HG02943 (cell line): ENCODE data around the gene PAXX.

ENCODE experiments used
- ATAC-seq: cut with Tn5 transposase; IDR thresholded peaks from one replicate; pipeline ENCODE4 v1.9.1; 2021; ENCODE audit warnings: mild to moderate bottlenecking, low read depth, moderate library complexity; ENCODE audit not compliant: unreplicated experiment

The PAXX gene

DNA sequence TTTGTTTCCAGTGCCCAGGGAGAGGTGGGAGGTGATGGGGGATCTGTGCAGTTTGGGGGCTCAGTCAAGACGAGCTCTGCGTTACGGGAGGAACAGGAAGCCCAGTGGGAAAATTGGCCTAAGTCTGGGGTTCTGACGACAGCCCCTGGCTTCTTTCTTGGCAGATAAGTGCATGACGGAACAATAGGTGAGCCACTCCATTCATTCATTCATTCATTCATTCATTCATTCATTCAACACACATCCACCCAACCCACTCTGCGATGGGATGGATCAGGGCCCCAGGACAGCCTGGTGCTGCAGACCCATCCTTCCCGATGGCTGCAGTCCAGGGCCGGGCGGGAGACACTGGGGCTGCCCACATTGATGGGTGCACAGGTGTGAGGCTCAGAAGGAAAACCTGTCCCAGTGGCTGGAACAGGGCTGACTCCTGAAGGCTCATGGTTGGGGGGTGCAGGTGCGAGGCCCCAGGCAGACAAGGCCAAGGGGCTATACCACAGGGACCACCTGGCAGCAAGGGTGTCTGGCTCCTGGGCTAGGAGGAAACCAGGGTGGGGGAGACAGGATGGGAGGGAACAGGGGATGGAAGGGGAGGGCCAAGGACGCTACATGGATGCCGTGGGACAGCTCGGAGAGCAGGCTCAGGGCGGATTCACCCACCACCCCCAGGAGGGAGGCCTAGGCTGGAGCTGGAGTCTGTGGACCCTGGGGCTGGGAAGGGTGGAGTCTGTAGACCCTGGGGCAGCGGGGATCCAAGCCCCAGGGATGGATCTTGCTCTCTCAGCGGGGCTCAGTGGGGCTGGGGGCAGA lies 11.3 kb upstream of the PAXX start:
- ATAC-seq: no peak

GRCh38 chr9:136981588-136982231 lies 10.5 kb upstream of the PAXX start:
- no peak for ATAC-seq

DNA sequence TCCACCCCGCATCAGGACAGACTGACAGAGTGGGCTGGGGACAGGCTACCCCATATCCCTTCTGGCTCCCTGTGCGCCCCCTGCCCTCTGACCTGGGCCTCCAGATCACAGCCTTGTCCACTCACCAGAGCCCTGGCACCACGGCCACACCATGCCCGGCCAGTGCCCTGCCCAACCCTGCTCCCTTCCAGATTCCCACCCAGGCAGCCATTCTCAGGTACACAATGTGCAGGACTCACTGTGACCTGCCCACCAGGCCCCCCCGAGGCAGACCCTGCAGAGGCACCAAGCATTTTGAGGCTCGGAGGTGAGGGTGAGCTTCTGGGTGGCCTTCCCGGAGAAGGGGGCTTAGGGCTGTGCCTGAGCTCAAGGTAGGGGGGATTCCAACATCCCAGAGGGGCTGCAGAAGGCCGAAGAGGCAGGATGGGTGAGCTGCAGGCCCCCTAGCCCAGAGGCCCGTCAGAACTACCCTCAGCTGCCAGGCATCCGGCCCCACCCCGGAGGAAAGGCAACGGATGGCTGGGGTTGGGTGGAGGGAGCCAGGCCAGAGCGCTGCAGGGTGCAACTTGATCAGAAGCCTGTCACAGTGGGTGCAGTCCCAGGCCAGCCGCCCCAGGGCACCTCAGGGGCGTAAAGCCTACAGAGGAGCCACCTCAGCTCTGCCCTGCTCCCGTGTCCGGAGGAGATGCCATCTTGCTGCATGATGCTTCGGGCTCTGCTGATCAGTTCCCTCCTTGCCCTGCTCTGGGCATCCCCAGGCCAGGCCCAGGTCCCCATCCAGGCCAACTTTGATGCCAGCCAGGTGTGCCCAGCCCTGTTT lies 9.8 kb upstream of the PAXX start, which contains the start of gene LCNL1:
LCNL1 (plus strand) TSS at position 762 of the 820 bp plus-strand sequence. CDS start 594 bp downstream, outside the sequence.
- no peak for ATAC-seq

DNA sequence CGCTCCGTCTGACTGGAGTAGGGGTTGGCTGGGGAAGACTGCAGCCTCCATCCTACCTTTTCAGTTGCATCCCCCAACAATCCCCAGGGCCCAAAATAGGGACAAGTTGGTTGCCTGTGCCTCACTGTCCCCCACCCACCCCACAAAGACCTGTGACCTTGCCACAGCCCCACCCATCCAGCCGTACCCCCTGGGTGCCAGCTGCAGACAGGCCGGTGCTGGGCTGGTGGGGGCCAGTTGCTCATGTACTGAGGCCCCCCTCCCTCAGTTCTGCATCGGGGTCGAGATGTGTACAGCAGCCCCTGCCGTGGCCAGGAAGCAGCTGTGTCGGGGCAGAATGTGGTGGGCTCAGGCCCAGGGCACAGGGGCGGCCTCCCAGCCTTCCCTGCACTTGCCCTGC lies 9.1 kb upstream of the PAXX start:
- no peak for ATAC-seq

DNA sequence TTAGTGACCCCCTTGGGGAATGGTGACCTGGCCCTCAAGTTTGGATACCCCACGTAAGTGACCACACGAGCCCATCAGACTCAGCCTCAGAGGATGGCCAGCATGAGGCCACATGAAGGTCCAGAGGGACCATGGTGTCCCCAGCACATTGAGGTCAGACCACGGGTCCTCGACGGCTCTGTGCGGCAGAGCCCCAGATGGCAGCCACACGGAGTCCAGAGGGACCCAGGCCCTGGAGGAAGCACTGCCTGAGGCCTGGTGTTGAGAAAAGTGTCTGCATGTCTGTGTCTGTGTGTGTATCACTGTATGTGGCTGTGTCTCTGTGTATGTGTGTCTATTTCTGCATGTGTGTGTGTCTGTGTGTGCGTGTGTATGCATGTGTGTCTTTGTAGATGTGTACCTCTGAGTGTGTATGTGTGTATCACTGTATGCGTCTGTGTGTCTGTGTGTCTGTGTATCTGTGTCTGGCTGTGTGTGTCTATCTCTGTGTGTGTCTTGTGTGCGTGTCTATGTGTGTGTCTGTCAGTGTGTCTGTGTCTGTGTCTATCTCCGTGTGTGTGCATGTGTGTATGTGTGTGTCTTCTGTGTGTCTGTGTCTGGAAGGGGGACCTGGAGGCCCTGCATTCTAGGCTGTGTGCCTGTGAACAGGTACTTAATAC lies 8.4 kb upstream of the PAXX start:
- no peak for ATAC-seq

DNA sequence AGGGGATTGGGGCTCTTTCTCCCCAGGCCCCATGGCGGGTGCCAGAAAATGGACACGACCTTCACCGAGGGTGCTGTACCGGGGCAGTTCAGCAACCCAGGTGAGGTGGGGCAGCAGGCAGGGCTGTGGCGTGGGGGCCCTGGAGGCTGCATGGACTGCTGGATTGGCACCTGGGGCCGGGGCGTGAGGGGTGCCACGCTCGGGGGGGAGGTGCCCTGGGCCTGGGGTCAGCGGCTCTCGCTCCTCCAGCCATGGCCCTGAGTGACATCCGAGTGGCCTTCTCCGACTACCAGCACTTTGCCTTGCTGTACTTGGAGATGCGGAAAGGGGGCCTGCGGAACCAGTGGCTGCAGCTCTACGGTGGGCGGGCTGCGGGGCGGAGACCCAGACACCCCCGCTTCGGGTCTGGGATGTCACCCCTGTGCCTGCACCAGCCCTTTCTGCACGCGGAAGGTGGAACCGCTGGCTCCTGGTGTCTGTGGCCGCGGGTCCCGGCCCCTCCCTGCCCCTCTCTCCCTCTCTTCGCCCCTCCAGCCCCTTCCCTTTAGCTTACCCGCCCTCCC lies 7.7 kb upstream of the PAXX start:
- ATAC-seq: no peak

DNA sequence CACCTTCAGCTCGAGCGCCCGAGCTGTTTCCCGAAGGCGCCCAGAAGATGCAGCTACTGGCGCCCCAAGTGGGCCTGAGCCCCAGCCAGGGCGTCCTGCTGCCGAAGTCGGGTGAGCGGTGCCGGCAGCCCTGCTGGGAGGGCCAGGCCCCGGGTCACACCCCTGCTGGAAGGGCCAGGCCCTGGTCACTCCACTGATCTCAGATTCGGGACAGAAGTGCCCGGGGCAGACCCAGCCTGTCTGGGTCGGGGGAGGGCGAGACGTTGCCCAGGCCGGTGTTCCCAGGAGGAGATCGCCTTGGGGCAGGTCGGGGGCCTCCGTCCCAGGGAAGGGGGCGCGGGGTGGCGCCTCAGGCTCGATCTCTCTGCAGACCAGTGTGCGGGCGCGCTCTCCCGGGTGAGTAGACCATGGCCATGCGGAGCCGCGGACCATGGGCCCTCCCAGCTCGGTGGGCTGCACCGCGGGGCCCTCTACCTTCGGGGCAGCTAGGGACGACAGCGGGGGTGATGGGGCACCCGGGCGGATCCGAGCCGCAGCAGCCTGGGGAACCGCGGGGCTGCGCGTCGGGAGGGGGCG lies 7.1 kb upstream of the PAXX start:
- no peak for ATAC-seq

DNA sequence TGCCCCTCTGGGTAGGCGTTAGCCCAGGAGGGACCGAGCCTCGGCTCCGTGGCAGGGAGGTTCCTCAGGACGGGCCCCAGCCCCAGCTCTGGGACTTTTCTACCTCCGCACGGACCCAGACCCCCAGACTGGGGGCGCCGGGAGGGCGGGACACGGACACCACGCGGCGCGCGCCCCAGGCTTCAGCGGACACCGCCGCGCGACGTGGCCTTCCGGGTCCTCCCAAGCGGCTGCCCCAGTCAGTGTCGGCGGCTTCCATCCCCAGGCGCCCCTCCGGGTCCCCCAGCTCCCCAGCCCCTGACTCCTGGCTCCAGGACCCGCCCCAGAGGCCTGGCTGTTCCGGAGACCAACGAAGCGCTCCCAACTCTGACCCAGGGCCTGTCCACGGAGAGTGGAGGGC lies 6.4 kb upstream of the PAXX start:
- no peak for ATAC-seq

- no peak for ATAC-seq
Measured at GRCh38 chr9:136988872-136989271, 3.4 kb upstream of the PAXX start.

GRCh38 chr9:136990242-136990911 lies 1.8 kb upstream of the PAXX start:
- no peak for ATAC-seq

- peak; percentile 15 for ATAC-seq
Measured at GRCh38 chr9:136992819-136993369, 672 bp downstream of the PAXX start.

GRCh38 chr9:136994180-136994887 lies 2.1 kb downstream of the PAXX start:
- ATAC-seq: no peak

GRCh38 chr9:136994888-136995230 lies 2.6 kb downstream of the PAXX start:
- ATAC-seq: no peak

DNA sequence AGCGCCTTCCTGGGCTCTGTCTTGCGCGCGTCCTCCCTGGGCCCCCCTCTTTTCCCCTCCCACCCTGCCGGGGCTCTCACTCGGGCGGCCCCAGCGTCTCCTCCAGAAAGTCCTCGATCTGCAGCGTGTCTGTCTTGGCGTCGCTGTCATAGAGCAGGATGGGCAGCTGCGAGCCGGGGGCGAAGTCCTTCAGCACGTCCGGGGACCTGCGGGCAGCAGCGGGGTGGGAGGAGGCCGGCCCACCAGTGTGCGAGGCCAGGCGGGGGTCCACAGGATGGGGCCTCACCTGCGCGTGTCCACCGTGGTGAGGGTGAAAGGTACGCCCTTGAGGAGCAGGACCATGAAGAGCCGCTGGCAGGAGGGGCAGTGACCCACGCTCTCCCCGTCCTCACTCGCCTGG lies 3.1 kb downstream of the PAXX start:
- no peak for ATAC-seq

DNA sequence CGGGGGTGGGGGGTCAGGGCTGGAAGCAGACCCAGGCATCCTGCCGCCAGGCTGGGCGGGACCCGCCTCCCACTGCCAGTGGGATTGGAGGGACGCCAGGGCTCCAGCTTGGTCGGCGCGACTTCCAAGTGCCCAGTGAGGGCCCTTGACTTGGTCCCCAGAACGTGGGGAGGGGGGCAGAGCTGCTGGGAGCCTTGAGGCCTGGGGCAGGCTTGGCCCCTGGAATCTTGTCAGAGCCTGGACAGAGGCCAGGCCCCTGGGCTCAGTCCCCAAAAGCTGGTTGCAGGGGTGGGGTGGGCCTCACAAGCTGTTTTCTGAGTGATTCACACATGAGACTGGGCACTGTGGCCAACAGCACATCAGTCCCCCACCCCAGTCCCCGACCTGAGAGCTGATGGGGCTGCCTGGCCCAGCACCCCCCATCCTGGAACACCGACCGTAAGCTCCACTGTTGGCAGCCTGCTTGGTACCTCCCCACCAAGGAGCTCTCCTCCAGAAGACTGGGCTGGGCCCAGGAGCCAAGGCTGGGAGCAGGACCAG lies 3.6 kb downstream of the PAXX start:
- no peak for ATAC-seq

DNA sequence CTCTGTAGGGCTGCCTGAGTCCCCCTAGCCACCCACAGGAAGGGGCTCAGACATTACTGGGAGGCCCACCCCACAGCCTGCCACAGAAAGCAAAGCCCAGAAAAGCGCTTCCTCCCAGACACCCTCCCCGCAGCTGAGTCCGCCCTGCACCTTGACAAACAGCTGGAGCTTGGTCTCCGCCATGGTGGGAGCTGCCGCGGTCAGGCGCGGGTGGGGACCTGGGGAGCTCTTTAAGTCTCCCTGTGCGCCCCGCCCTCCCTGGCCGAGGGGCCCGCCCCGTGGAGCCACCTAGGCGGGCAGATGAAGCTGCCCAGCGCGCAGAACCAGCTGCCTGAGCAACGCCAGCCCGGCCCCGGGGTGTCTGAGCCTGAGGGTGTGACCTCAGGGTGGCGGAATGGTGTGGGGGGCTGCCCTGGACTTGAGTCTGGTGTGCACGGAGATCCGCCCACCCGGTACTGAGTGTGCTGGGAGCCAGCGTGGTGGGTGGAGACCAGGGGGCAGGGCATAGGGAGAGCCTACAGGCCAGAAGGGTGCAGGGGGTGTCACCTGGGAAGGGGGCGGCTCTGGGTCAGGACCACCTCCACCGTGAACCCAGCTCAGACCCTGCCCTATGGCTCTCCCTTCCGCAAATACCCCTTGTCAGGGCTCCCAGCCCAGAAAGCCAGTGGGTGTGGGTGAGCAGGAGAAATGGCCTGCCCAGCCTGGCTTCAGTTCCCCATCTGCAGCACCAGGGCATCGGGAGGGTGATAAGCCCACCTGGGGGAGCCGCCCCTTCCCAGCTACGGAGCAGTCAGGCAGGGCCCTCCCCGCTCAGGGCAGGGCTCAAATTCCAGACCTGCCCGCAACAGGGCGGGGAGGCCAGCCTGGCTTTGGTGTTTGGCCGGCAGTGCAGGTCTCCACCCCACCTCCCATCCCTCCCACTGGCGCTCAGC lies 4.4 kb downstream of the PAXX start, which contains the start of gene CLIC3:
CLIC3 (minus strand) TSS at position 208 of the 932 bp plus-strand sequence; CDS start at position 183, 25 bp downstream.
- no peak for ATAC-seq

DNA sequence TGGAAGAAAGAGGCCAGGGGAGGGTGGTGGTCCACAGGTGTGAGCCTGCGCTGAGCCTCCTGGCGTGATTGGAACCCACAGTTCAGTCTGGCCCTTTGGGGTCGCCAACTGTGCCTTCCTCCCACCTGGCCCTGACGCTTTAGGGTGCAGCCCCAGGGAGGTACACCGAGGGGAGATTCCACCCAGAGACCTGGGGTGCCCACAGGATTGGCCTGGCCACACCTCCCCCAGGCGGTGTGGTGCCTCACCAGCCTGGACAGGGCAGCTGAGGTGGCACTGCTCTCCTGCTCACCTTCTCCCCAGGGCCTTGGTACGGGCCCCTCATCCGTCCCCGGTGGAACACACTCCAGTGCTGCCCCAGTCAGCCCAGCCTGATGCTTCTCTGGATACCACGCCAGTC lies 5.1 kb downstream of the PAXX start:
- ATAC-seq: no peak
